Measurements from ENCODE around the gene FAM193B. TPM values are rescaled to one million over a fixed set of nuclear protein-coding genes. Genes with fewer than 3 reads are reported as not detected.
"Not testable (repeated sequence)": the region's sequence is repeated elsewhere in the genome, so short reads cannot be mapped to it uniquely, and the experiment has no call there.

FAM193B gene
- total RNA-seq, 1 experiment from 2014 or later: 45.3 TPM

DNA sequence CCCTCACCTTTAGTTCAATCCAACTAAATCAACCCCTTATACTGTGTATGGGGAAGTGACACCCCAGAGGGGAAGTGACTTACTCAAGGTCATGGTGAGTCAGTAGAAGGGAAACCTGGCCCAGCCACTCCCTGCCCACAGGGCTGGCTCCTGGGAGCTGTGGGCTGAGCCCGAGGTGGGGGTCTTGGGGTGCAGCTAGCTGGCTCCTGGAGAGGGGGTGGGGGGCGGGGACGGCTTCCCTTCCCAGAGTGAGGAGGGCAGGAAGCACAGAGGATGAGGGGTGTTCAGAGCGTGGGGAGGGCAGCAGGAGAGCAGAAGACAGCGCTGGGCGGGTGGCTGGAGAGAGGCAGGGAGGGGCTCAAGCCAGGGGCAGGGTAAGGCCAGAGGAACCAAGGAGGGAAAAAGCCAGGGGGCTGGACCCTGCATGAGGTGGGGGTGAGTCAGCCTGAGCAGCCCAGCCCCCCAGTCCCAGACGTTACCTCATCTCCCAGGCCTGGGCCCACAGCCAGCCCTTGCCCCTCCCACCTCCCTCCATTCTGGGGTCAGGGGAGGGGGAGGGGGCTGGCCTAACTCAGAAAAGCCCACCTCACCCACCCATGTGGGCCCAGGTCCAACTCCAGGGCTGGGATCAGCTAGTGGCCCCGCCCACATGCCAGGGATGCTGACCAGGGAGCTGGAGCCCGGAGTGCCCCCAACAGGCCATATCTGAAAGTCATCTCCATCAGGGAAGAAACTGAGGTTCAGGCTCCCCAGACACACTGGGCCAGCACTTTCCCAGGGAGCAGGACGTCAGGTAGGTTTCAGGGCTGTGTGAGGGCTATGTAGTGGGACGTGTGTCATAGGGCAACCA is 59.8 kb downstream of the FAM193B start:
- in situ Hi-C loops (cut with HindIII; ENCODE audit: low sequenced_read_pairs): no loop called here
- no peak for DNase-seq (ENCODE audit: low spot score)

DNA sequence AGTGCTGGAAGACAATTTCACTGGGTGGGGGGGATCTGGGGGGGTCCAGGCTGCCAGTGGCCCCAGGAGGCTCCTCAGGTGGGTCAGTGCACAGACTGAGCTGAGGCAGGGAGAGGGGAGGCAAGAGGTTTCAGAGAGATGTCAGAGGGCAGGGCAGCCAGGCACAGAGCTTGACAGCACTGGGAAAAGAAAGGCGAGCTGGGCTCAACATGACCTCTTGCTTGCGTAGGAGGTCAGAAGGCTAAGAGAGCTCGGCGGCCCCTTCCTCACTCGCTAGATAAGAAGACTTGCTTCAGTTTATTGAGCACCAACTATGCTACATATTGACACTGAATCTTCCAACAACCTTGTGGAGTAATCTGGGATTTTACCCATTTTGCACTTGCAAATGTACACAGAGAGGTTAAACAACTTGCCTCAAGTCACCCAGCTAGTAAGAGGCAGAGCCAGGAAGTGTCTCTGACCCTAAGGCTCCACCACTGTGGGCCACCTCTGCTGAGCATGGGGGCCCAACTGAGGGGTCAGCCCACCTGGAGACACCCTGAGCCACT is 60.5 kb downstream of the FAM193B start:
- no peak for DNase-seq (ENCODE audit: low spot score)
- in situ Hi-C loops (cut with HindIII; ENCODE audit: low sequenced_read_pairs): no loop called here

DNA sequence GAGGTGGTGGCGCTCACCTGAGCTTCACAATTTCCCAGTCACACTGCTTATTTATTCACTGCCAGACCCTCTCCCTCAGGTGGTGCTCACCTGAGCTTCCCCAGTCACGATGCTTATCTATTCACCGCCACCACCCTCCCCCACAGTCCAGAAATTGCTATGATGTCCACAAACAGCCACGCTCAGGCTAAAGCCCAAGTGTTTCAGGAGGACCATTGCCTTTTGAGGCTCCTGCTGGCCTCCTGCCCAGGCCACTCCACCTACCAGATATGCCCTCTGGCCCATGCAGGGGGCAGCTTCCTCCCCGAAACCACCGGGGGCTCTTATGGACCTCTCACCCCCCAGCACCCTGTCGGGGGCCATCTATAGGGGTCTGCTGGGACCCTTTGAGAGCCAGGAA is 61.5 kb downstream of the FAM193B start:
- DNase-seq (ENCODE audit: low spot score): no peak
- in situ Hi-C loops (cut with HindIII; ENCODE audit: low sequenced_read_pairs): no loop called here

DNA sequence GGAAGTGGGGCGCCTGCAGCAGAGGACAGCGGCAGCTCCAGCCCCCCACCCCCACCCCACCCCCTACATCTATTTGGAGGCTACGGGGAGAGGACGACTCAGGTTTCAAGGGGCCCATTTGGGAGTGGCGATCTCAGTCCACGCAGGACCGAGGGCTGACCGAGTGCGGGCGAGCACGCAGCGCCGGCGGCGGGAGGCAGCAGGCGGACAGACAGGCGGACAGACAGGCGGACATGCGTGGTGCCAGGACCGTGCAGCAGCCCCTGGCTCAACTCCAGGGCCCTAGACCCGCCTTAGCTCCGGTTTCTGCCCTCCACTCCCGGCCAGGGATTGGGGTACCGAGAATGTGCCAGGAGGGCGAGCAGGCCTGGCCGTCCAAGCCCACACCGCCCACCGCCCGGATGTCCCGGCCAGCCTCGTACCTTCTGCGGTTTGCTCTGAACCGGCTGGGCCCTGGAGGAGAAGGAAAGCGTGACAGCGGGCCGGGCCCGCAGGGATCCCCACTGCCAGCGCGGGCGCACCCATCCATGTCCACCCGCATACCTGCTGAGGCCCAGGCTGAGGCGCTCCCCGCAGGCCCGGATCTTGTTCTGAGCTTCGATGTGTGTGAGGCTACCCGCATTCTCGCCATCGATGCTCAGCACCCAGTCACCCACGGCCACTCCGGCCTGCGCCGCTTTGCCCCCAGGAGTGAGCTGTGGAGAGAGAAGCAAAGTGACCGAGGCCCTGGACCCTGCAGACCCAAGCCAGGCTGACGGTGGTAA is 62.2 kb downstream of the FAM193B start:
- in situ Hi-C loops (cut with HindIII; ENCODE audit: low sequenced_read_pairs): no loop called here
- DNase-seq (ENCODE audit: low spot score): no peak

- in situ Hi-C loops (cut with HindIII; ENCODE audit: low sequenced_read_pairs): no loop called here
- no peak for DNase-seq (ENCODE audit: low spot score)
Measured at GRCh38 chr5:177491429-177491945, 62.9 kb downstream of the FAM193B start.

DNA sequence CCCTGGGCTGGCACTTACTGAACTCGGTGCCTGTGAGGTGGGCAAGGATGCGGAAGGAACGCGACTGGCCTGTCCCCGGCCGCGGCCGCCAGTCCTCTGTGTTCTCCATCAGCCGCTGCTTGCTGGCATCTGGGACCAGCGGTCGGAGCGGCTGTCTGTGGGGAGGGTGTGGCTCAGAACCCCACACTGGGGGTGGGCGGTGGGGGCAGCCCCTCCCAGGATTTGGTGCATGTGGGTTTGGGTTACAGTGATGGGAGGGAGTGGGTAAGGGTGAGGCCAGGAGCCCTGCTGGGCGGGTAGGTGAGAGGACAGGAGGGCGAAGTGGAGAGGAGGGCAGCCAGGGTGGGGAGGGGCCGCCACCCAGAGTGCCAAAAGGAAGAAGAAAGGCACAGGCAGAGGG is 63.4 kb downstream of the FAM193B start:
- in situ Hi-C loops (cut with HindIII; ENCODE audit: low sequenced_read_pairs): no loop called here
- no peak for DNase-seq (ENCODE audit: low spot score)

DNA sequence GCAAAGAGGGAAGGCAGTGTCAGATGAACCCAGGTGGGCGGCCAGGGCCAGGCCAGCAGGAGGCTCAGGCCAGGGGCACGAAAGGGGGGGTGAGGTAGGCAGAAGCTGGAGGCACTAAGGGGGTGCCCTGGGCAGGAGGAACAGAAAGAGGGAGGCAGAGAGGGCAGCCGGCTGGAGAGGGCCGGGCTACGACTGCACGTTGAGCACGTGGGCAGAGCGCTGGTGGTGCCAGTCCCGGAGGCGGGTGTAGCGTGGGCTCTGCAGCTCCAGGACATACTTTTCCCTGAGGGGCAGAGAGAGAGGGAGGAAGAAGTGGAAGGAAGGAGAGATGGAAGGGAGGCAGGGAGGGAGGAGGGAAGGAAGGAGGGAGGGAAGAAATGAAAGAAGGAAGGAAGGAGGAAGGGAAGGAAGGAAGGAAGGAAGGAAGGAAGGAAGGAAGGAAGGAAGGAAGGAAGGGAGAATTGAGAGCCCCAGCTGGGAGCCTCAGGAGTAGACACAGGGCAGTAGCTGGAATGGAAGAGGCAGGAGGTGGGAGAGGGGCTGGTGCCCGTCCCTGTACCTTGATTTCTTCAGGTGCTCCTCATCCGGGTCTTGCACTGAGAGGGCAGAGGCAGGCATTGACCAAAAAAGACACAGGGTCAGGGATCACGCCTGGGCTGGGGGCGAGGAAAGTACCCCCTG is 63.9 kb downstream of the FAM193B start:
- in situ Hi-C loops (cut with HindIII; ENCODE audit: low sequenced_read_pairs): no loop called here
- DNase-seq (ENCODE audit: low spot score): peak; percentile 68

- DNase-seq (ENCODE audit: low spot score): no peak
- in situ Hi-C loops (cut with HindIII; ENCODE audit: low sequenced_read_pairs): no loop called here
Measured at GRCh38 chr5:177489119-177489716, 65.1 kb downstream of the FAM193B start.

- no peak for DNase-seq (ENCODE audit: low spot score)
- in situ Hi-C loops (cut with HindIII; ENCODE audit: low sequenced_read_pairs): no loop called here
Measured at GRCh38 chr5:177487975-177488374, 66.4 kb downstream of the FAM193B start.

DNA sequence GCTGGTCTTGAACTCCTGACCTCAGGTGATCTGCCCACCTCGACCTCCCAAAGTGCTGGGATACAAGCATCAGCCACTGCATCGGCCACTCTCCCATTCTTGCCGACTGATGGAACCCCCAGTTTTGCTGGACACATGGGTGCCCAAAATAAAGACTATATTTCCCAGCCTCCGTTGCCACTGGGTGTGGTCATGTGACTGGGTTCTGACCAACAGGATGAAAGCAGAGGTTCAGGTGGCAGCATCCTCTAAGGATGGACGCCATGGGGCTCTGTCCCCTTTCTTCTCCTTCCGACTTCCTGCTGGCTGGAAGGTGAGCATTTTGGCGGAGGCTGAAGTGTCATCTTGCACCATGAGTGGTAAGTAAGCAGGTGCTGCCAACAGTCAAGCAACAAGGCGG is 67.2 kb downstream of the FAM193B start:
- no peak for DNase-seq (ENCODE audit: low spot score)
- in situ Hi-C loops (cut with HindIII; ENCODE audit: low sequenced_read_pairs): no loop called here

- in situ Hi-C loops (cut with HindIII; ENCODE audit: low sequenced_read_pairs): no loop called here
- DNase-seq (ENCODE audit: low spot score): no peak
Measured at GRCh38 chr5:177486256-177486655, 68.1 kb downstream of the FAM193B start.

- DNase-seq (ENCODE audit: low spot score); in situ Hi-C loops (cut with HindIII; ENCODE audit: low sequenced_read_pairs): not testable (repeated sequence)
Measured at GRCh38 chr5:177485753-177486152, 68.6 kb downstream of the FAM193B start.

DNA sequence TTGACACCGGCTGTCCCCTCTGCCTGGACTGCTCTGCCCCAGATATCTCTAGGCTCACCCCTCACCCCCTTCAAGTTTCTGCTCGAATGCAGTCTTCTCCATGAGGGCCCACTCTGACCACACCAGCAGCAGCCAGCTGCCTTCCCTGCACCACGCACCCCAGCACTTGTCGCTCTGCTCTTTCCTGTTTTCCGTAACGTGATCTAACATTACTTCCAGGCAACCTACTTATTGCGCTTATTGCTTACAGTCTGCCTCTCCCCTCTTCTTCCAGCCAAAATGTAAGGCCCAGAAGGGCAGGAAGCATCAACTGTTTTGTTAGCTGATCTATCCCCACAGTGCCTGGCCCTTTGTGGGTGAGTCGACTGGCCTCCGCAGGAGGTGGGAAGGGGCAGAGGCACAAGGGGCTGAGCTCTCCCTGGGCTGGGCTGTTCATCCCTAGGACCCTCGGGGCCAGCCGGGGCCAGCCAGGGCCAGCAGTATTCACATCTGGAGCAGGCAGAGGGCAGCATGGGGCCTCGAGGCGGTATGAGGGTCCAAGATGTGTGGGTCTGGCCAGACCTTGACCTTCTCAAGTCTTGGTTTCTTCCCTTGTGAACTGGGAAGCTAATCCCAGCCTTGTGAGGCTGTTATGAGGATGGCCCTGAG is 69.3 kb downstream of the FAM193B start:
- no peak for DNase-seq (ENCODE audit: low spot score)
- in situ Hi-C loops (cut with HindIII; ENCODE audit: low sequenced_read_pairs): no loop called here

DNA sequence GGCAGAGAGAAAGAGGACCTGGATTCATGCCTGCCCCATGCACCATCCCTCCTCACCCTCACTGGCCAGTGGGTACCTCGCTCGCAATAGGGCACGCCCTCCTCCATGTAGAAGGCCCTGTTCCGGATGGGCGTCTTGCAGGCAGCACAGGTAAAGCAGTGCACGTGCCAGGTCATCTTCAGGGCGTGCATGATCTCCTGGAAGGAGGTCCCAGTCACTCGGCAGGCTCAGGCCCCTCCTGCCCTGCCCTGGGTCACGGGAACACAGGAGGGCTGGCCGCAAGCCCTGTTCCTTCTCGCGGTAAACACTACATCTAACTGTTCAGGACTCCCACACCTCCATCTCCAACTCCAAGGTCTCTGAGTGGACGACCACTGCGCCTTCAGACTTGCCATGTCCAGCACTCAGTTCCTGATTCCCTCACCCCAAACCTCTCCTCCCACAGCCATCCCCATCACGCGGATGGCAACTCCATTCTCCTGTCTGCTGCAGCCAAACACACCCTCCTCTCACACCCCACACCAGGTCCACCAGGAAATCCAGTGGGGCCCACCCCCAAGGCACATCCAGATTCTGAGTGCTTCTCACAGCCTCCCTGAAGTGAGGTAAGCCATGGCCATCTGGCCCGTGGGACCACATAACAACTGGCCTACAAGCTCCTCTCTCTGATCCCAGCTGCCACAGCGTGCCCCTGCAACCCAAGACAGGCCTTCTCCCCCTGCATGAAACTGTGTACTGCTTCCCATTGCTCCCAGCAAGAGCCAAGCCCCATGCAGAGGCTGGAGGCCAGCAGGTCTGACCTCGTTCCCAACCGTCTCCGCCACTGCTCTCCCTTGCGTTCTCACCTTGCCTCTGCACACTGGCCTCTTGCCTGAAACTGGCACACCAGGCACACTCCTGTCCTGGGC is 70.1 kb downstream of the FAM193B start:
- in situ Hi-C loops (cut with HindIII; ENCODE audit: low sequenced_read_pairs): no loop called here
- no peak for DNase-seq (ENCODE audit: low spot score)

- in situ Hi-C loops (cut with HindIII; ENCODE audit: low sequenced_read_pairs): no loop called here
- no peak for DNase-seq (ENCODE audit: low spot score)
Measured at GRCh38 chr5:177483042-177483441, 71.3 kb downstream of the FAM193B start.

DNA sequence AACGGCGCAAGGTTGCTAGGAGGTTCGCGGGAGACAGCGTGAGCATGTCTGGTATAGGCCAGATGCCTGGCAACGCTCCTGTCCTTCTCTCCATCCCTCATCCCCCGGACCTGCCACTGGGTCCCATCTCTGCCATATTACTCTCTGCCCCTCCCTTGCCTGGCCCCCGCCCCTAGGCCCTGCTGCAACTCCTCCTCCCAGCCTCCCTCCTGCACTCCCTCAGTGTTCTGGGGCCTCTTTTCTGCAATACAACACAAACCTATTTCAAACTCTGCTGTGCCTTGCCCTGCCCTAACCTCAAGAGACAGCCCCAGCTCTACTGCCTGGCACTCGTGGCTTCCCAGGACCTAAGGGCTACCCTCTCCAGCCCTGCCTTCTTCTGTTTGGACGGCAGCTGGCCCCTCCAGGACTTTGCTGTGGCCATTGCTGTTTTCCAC is 72.0 kb downstream of the FAM193B start:
- DNase-seq (ENCODE audit: low spot score): no peak
- in situ Hi-C loops (cut with HindIII; ENCODE audit: low sequenced_read_pairs): no loop called here

DNA sequence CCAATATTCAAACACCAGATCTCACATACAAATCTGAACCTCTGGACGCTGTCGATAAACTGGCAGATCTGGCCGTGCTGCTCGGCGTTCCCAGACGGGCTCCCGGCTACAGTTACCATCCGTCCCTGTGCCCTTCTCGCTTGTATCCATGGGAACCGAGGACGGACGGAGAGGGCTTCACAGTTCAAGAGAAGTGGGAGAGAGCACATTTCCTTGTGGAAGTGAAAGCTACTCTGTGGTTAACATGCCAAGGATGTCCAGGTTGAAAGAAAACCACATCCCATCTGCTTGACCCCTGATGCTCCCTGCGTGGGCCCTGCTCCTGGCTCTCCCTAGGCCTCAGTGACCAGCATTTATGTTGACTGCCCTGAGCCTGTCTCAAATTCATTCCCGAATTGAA is 74.6 kb downstream of the FAM193B start:
- in situ Hi-C loops (cut with HindIII; ENCODE audit: low sequenced_read_pairs): no loop called here
- DNase-seq (ENCODE audit: low spot score): no peak

Measured in G401 (cell line).